ENCODE measurements around the gene ZC3H12D.
"Not testable (repeated sequence)": the region's sequence is repeated elsewhere in the genome, so short reads cannot be mapped to it uniquely, and the experiment has no call there.

ZC3H12D gene

DNA sequence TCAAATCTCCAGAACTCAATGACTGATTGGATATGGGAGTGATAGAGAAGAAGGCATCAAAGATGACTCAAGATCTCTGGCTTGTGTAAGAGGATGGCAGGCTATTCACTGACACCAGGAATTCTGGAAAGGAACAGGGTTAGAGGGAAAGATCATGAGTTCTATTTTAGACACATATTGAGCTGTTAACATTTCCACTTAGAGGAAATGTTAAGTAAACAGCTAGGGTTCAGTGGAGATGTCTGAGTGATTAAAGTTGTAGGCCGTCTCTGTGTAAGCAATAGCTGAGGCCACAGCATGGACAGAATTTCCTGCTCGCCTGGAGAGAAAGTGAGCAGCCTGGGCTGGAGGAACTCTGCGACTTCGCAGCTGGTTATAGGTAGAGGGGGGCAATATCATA lies 21.0 kb downstream of the ZC3H12D start:
- CTCF ChIA-PET = interaction anchor here (1.1 to 4.0 kb wide), 3 partner anchors 9 to 36 kb away, joined by 3 to 17 read pairs (median 6); no protein-coding TSS in a partner anchor
- POLR2A ChIA-PET = no interaction called here
- DNase-seq (ENCODE audit: extremely low spot score) = no peak
- TF ChIP-seq, protein P1, sequence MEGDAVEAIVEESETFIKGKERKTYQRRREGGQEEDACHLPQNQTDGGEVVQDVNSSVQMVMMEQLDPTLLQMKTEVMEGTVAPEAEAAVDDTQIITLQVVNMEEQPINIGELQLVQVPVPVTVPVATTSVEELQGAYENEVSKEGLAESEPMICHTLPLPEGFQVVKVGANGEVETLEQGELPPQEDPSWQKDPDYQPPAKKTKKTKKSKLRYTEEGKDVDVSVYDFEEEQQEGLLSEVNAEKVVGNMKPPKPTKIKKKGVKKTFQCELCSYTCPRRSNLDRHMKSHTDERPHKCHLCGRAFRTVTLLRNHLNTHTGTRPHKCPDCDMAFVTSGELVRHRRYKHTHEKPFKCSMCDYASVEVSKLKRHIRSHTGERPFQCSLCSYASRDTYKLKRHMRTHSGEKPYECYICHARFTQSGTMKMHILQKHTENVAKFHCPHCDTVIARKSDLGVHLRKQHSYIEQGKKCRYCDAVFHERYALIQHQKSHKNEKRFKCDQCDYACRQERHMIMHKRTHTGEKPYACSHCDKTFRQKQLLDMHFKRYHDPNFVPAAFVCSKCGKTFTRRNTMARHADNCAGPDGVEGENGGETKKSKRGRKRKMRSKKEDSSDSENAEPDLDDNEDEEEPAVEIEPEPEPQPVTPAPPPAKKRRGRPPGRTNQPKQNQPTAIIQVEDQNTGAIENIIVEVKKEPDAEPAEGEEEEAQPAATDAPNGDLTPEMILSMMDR (IDR thresholded peaks at IDR 0.05; ENCODE audit: control extremely low read depth, extremely low read depth, low read depth, missing control alignments) = no peak

GRCh38 chr6:149462712-149463111 lies 22.1 kb downstream of the ZC3H12D start:
- CTCF ChIA-PET = interaction anchor here (1.1 to 4.0 kb wide), 4 partner anchors 9 to 35 kb away, joined by 3 to 17 read pairs (median 4); no protein-coding TSS in a partner anchor

GRCh38 chr6:149461670-149462069 lies 23.1 kb downstream of the ZC3H12D start:
- DNase-seq (ENCODE audit: extremely low spot score) = no peak
- ChIA-PET CTCF (interaction anchor here (0.9 to 4.0 kb wide), 4 partner anchors 8 to 56 kb away, joined by 3 to 17 read pairs (median 3); no protein-coding TSS in a partner anchor), POLR2A (no interaction called here)
- TF ChIP-seq, protein P1 (IDR thresholded peaks at IDR 0.05; ENCODE audit: control extremely low read depth, extremely low read depth, low read depth, missing control alignments) = no peak

More at GRCh38 chr6:149462712-149463111, 22.1 kb downstream of the ZC3H12D start:
- POLR2A ChIA-PET; DNase-seq (ENCODE audit: extremely low spot score): not testable (repeated sequence)

GRCh38 chr6:149460249-149460648 lies 24.6 kb downstream of the ZC3H12D start:
- DNase-seq (ENCODE audit: extremely low spot score); POLR2A ChIA-PET: not testable (repeated sequence)
- CTCF ChIA-PET = interaction anchor here (1.1 to 4.0 kb wide), 3 partner anchors 28 to 432 kb away, joined by 3 to 17 read pairs (median 4); no protein-coding TSS in a partner anchor

- POLR2A ChIA-PET = no interaction called here
- no peak for DNase-seq (ENCODE audit: extremely low spot score)
- CTCF ChIA-PET = interaction anchor here (1.1 to 1.6 kb wide), 3 partner anchors 27 to 431 kb away, joined by 3 to 4 read pairs (median 4); no protein-coding TSS in a partner anchor
These were observed 25.1 kb downstream of the ZC3H12D start for GRCh38 chr6:149459761-149460160.

GRCh38 chr6:149458806-149459205 lies 26.0 kb downstream of the ZC3H12D start:
- ChIA-PET CTCF (interaction anchor here (1.1 to 2.2 kb wide), 5 partner anchors 28 to 430 kb away, joined by 3 to 6 read pairs (median 4); no protein-coding TSS in a partner anchor), POLR2A (no interaction called here)
- TF ChIP-seq, protein P1 (IDR thresholded peaks at IDR 0.05; ENCODE audit: control extremely low read depth, extremely low read depth, low read depth, missing control alignments) = no peak
- DNase-seq (ENCODE audit: extremely low spot score) = no peak

More at GRCh38 chr6:149459761-149460160, 25.1 kb downstream of the ZC3H12D start:
- TF ChIP-seq, protein P1 (IDR thresholded peaks at IDR 0.05; ENCODE audit: control extremely low read depth, extremely low read depth, low read depth, missing control alignments) = no peak

DNA sequence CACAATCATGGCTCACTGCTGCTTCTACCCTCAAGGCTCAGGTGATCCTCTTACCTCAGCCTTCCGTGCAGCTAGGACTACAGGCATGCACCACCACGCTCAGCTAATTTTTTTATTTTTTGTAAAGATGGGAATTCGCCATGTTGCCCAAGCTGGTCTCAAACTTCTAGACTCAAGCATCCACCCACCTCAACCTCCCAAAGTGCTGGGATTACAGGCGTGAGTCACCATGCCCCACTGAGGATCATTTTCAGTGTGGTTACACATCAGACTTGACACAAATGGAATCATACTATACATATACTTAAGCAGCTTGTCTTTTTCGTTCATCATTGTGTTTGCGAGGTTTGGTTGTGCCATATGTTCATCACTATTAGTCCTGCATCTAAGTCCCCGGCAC lies 26.6 kb downstream of the ZC3H12D start:
- TF ChIP-seq, protein P1 (IDR thresholded peaks at IDR 0.05; ENCODE audit: control extremely low read depth, extremely low read depth, low read depth, missing control alignments) = no peak
- POLR2A ChIA-PET = no interaction called here
- no peak for DNase-seq (ENCODE audit: extremely low spot score)
- CTCF ChIA-PET = interaction anchor here (1.1 to 2.2 kb wide), 4 partner anchors 27 to 430 kb away, joined by 3 to 6 read pairs (median 4); no protein-coding TSS in a partner anchor
